ENCODE measurements around the gene CHD6.

The CHD6 gene

GRCh38 chr20:41508335-41508734 lies 109.8 kb downstream of the CHD6 start:
- TF ChIP-seq CREB1 (IDR thresholded peaks at IDR 0.05; ENCODE audit: low read depth): no peak
- TF ChIP-seq NFIC (IDR thresholded peaks at IDR 0.05): no peak
- TF ChIP-seq FOXM1 (IDR thresholded peaks at IDR 0.05; ENCODE audit: borderline replicate concordance, low read depth): no peak
- TF ChIP-seq EGR1 (IDR thresholded peaks at IDR 0.05): no peak
- TF ChIP-seq TEAD4 (IDR thresholded peaks at IDR 0.05): no peak
- no peak for TF ChIP-seq TAF1 (IDR thresholded peaks at IDR 0.05; ENCODE audit: low read depth)
- no peak for TF ChIP-seq CEBPB (IDR thresholded peaks at IDR 0.05)
- TF ChIP-seq, protein P1, sequence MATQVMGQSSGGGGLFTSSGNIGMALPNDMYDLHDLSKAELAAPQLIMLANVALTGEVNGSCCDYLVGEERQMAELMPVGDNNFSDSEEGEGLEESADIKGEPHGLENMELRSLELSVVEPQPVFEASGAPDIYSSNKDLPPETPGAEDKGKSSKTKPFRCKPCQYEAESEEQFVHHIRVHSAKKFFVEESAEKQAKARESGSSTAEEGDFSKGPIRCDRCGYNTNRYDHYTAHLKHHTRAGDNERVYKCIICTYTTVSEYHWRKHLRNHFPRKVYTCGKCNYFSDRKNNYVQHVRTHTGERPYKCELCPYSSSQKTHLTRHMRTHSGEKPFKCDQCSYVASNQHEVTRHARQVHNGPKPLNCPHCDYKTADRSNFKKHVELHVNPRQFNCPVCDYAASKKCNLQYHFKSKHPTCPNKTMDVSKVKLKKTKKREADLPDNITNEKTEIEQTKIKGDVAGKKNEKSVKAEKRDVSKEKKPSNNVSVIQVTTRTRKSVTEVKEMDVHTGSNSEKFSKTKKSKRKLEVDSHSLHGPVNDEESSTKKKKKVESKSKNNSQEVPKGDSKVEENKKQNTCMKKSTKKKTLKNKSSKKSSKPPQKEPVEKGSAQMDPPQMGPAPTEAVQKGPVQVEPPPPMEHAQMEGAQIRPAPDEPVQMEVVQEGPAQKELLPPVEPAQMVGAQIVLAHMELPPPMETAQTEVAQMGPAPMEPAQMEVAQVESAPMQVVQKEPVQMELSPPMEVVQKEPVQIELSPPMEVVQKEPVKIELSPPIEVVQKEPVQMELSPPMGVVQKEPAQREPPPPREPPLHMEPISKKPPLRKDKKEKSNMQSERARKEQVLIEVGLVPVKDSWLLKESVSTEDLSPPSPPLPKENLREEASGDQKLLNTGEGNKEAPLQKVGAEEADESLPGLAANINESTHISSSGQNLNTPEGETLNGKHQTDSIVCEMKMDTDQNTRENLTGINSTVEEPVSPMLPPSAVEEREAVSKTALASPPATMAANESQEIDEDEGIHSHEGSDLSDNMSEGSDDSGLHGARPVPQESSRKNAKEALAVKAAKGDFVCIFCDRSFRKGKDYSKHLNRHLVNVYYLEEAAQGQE (IDR thresholded peaks at IDR 0.05; ENCODE audit: low read depth): no peak
- no peak for TF ChIP-seq USF1 (IDR thresholded peaks at IDR 0.05)
- TF ChIP-seq YY1 (IDR thresholded peaks at IDR 0.05; ENCODE audit: low read depth): no peak

DNA sequence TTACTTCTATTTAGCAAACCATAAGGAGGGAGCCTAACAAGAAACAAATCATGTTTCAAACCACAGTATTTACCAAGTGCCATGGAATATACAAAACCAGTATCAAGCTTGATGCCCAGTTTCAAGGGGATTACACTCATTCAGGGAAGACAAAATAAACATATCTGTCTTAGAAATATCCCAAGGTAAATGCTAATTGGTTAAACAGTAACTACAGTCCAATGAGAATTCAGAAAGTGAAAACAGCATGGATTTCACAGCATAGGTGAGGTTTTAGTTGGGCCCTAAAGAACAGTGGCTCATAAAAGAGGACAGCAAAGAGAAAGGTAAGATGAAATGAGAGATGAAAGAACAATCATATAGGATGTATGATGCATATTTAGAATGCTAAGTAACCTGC lies 110.3 kb downstream of the CHD6 start:
- TF ChIP-seq USF1 (IDR thresholded peaks at IDR 0.05): no peak
- TF ChIP-seq TEAD4 (IDR thresholded peaks at IDR 0.05): no peak
- TF ChIP-seq ZBTB7A (IDR thresholded peaks at IDR 0.05; ENCODE audit: low read depth): no peak
- no peak for TF ChIP-seq TCF12 (IDR thresholded peaks at IDR 0.05; ENCODE audit: low read depth)
- TF ChIP-seq NFIC (IDR thresholded peaks at IDR 0.05): no peak
- TF ChIP-seq CREB1 (IDR thresholded peaks at IDR 0.05; ENCODE audit: low read depth): no peak

- no peak for TF ChIP-seq CREB1 (IDR thresholded peaks at IDR 0.05; ENCODE audit: low read depth)
- TF ChIP-seq, protein P1 (IDR thresholded peaks at IDR 0.05; ENCODE audit: low read depth): no peak
- no peak for TF ChIP-seq TAF1 (IDR thresholded peaks at IDR 0.05; ENCODE audit: low read depth)
- no peak for TF ChIP-seq USF1 (IDR thresholded peaks at IDR 0.05)
- TF ChIP-seq YY1 (IDR thresholded peaks at IDR 0.05; ENCODE audit: low read depth): no peak
- TF ChIP-seq RAD21 (IDR thresholded peaks at IDR 0.05; ENCODE audit: low read depth): no peak
- no peak for TF ChIP-seq ZBTB7A (IDR thresholded peaks at IDR 0.05; ENCODE audit: low read depth)
- TF ChIP-seq EGR1 (IDR thresholded peaks at IDR 0.05): no peak
- TF ChIP-seq EP300 (IDR thresholded peaks at IDR 0.05; ENCODE audit: borderline replicate concordance): no peak
- no peak for TF ChIP-seq FOXM1 (IDR thresholded peaks at IDR 0.05; ENCODE audit: borderline replicate concordance, low read depth)
- TF ChIP-seq CEBPB (IDR thresholded peaks at IDR 0.05): no peak
- TF ChIP-seq TCF12 (IDR thresholded peaks at IDR 0.05; ENCODE audit: low read depth): no peak
- TF ChIP-seq TEAD4 (IDR thresholded peaks at IDR 0.05): no peak
- no peak for TF ChIP-seq MAX (IDR thresholded peaks at IDR 0.05)
- no peak for TF ChIP-seq NFIC (IDR thresholded peaks at IDR 0.05)
These were observed 110.7 kb downstream of the CHD6 start for GRCh38 chr20:41507436-41507835.

GRCh38 chr20:41506192-41506915 lies 111.8 kb downstream of the CHD6 start:
- no peak for TF ChIP-seq CEBPB (IDR thresholded peaks at IDR 0.05)
- no peak for TF ChIP-seq TCF12 (IDR thresholded peaks at IDR 0.05; ENCODE audit: low read depth)
- TF ChIP-seq, protein P1 (IDR thresholded peaks at IDR 0.05; ENCODE audit: low read depth): no peak
- no peak for TF ChIP-seq ZBTB7A (IDR thresholded peaks at IDR 0.05; ENCODE audit: low read depth)
- no peak for TF ChIP-seq CREB1 (IDR thresholded peaks at IDR 0.05; ENCODE audit: low read depth)

Data from Ishikawa (cell line).